ENCODE measurements around the gene ATG13.

Gene ATG13

DNA sequence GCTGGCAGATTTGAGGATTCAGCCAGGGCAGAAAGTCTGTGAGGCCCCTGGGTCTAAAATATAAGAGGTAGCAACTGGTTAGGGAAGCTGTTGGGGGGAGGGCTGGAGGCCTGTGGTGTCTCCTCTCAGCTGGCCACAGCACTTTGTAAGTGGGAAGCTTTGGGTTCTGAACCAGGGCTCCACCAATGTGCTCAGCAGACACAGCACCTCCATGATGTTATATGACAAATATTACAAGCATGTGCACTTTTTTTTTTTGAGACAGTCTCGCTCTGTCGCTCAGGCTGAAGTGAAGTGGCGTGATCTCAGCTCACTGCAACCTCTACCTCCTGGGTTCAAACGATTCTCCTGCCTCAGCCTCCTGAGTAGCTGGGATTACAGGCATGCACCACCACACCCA lies 75.1 kb downstream of the ATG13 start:
- no peaks in the 10 kb centered on the region for H3F3A ChIP-seq (ENCODE audit: insufficient read depth, low read length)
- no peaks in the 10 kb centered on the region for H3K27me3 ChIP-seq (replicated peaks; ENCODE audit: insufficient read depth, low read length)
- no peak overlapping the region for H3K4me2 ChIP-seq (ENCODE audit: low read depth, low read length)
- no peaks in the 10 kb centered on the region for H3K4me1 ChIP-seq (ENCODE audit: low read length)
- H3K9ac ChIP-seq (ENCODE audit: low read length), result no peak overlapping the region
- peaks cover 11% of the 10 kb centered on the region for H3K79me2 ChIP-seq (ENCODE audit: low read length)
- DNase-seq, result no peak
- no peaks in the 10 kb centered on the region for H3K9me3 ChIP-seq (replicated peaks; ENCODE audit: insufficient read depth, low read length)
- no peak for TF ChIP-seq EZH2phosphoT487 (IDR thresholded peaks at IDR 0.05; ENCODE audit: low read length)
- no peak for TF ChIP-seq EZH2 (optimal IDR thresholded peaks at IDR 0.05; ENCODE audit: low read depth, low read length)
- TF ChIP-seq, protein P1, sequence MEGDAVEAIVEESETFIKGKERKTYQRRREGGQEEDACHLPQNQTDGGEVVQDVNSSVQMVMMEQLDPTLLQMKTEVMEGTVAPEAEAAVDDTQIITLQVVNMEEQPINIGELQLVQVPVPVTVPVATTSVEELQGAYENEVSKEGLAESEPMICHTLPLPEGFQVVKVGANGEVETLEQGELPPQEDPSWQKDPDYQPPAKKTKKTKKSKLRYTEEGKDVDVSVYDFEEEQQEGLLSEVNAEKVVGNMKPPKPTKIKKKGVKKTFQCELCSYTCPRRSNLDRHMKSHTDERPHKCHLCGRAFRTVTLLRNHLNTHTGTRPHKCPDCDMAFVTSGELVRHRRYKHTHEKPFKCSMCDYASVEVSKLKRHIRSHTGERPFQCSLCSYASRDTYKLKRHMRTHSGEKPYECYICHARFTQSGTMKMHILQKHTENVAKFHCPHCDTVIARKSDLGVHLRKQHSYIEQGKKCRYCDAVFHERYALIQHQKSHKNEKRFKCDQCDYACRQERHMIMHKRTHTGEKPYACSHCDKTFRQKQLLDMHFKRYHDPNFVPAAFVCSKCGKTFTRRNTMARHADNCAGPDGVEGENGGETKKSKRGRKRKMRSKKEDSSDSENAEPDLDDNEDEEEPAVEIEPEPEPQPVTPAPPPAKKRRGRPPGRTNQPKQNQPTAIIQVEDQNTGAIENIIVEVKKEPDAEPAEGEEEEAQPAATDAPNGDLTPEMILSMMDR (IDR thresholded peaks at IDR 0.05; ENCODE audit: low read length), result no peak
- no peak overlapping the region for H3K27ac ChIP-seq (ENCODE audit: low read length)
- no peaks in the 10 kb centered on the region for H3K9me2 ChIP-seq (replicated peaks; ENCODE audit: insufficient read depth, low read length)
- no peaks in the 10 kb centered on the region for H4K20me1 ChIP-seq (ENCODE audit: insufficient read depth, low read length)
- H2AFZ ChIP-seq (ENCODE audit: low read length), result no peak overlapping the region
- H3K36me3 ChIP-seq (replicated peaks; ENCODE audit: insufficient read depth, low read length), result no peaks in the 10 kb centered on the region
- no peak overlapping the region for H3K4me3 ChIP-seq (ENCODE audit: low read length)

DNA sequence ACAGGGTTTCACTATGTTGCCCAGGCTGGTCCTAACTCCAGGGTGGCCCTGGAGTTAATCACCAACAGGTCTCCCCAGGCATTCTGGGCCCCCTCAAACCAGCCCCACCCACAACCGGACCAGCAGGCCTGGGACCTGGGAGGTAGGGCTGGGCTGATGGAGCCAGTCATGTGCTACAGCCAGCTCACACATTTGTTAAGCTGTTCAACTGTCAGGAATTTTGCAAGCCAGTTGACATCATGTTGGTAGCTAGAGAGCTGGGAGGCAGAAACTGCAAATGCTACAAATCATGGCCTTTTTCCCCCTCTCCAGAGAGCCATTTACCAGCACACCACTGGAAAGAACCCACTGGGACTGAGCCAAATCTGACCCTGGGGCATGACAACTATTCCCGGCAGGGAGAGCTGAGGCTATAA lies 76.3 kb downstream of the ATG13 start:
- H3K27ac ChIP-seq (ENCODE audit: low read length), result no peak overlapping the region

DNA sequence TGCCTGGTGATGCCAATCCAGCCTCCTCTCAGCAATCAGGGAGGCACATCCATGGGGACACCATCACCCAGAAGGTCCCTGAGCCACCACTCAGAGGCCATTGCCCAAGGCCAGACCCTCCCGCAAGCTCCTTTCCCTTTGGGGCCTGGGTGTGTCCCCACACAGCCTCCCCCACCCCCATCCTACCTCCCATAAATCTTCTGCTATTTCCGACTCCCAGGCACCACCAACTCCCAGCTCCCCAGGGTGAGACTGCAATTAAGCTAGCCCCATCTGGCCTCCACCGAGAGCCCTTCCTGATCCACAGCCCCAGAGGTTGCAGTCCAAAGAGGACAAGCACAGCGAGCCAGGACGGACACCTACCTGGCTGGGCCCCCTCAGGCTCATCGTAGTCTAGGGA lies 76.7 kb downstream of the ATG13 start:
- TF ChIP-seq EZH2phosphoT487 (IDR thresholded peaks at IDR 0.05; ENCODE audit: low read length), result no peak
- no peak for TF ChIP-seq EZH2 (optimal IDR thresholded peaks at IDR 0.05; ENCODE audit: low read depth, low read length)
- TF ChIP-seq, protein P1 (IDR thresholded peaks at IDR 0.05; ENCODE audit: low read length), result no peak
- no peaks in the 10 kb centered on the region for H3K27me3 ChIP-seq (replicated peaks; ENCODE audit: insufficient read depth, low read length)
- no peak overlapping the region for H2AFZ ChIP-seq (ENCODE audit: low read length)
- H3F3A ChIP-seq (ENCODE audit: insufficient read depth, low read length), result no peaks in the 10 kb centered on the region
- H3K79me2 ChIP-seq (ENCODE audit: low read length), result peaks cover 25% of the 10 kb centered on the region
- no peak for DNase-seq
- no peak overlapping the region for H3K4me3 ChIP-seq (ENCODE audit: low read length)
- H3K9ac ChIP-seq (ENCODE audit: low read length), result no peak overlapping the region
- no peaks in the 10 kb centered on the region for H3K9me2 ChIP-seq (replicated peaks; ENCODE audit: insufficient read depth, low read length)
- H3K36me3 ChIP-seq (replicated peaks; ENCODE audit: insufficient read depth, low read length), result no peaks in the 10 kb centered on the region
- no peaks in the 10 kb centered on the region for H4K20me1 ChIP-seq (ENCODE audit: insufficient read depth, low read length)
- H3K4me2 ChIP-seq (ENCODE audit: low read depth, low read length), result no peak overlapping the region
- no peaks in the 10 kb centered on the region for H3K4me1 ChIP-seq (ENCODE audit: low read length)
- no peaks in the 10 kb centered on the region for H3K9me3 ChIP-seq (replicated peaks; ENCODE audit: insufficient read depth, low read length)
- H3K27ac ChIP-seq (ENCODE audit: low read length), result no peak overlapping the region

More for the DNA sequence above, 76.3 kb downstream of the ATG13 start:
- Histone ChIP-seq H3K9me3 (replicated peaks; ENCODE audit: insufficient read depth, low read length) (no peaks in the 10 kb centered on the region), H3K4me2 (ENCODE audit: low read depth, low read length) (no peak overlapping the region), H3K9ac (ENCODE audit: low read length) (no peak overlapping the region), H3K36me3 (replicated peaks; ENCODE audit: insufficient read depth, low read length) (no peaks in the 10 kb centered on the region), H3K27me3 (replicated peaks; ENCODE audit: insufficient read depth, low read length) (no peaks in the 10 kb centered on the region), H3K9me2 (replicated peaks; ENCODE audit: insufficient read depth, low read length) (no peaks in the 10 kb centered on the region), H2AFZ (ENCODE audit: low read length) (no peak overlapping the region), H3F3A (ENCODE audit: insufficient read depth, low read length) (no peaks in the 10 kb centered on the region), H3K79me2 (ENCODE audit: low read length) (peaks cover 20% of the 10 kb centered on the region), H3K4me3 (ENCODE audit: low read length) (no peak overlapping the region), H3K4me1 (ENCODE audit: low read length) (no peaks in the 10 kb centered on the region), H4K20me1 (ENCODE audit: insufficient read depth, low read length) (no peaks in the 10 kb centered on the region)
- no peak for DNase-seq
- TF ChIP-seq EZH2 (optimal IDR thresholded peaks at IDR 0.05; ENCODE audit: low read depth, low read length), result no peak
- TF ChIP-seq, protein P1 (IDR thresholded peaks at IDR 0.05; ENCODE audit: low read length), result no peak
- TF ChIP-seq EZH2phosphoT487 (IDR thresholded peaks at IDR 0.05; ENCODE audit: low read length), result no peak

Data from MM.1S (cell line).